Amygdala (tissue), 56 donors: ENCODE results near the gene SMU1.

Source experiments
- DNase-seq, 56 donors: peaks; one replicate each; lab custom pipeline; 2025; lab: John Stamatoyannopoulos, UW

Gene SMU1

DNA sequence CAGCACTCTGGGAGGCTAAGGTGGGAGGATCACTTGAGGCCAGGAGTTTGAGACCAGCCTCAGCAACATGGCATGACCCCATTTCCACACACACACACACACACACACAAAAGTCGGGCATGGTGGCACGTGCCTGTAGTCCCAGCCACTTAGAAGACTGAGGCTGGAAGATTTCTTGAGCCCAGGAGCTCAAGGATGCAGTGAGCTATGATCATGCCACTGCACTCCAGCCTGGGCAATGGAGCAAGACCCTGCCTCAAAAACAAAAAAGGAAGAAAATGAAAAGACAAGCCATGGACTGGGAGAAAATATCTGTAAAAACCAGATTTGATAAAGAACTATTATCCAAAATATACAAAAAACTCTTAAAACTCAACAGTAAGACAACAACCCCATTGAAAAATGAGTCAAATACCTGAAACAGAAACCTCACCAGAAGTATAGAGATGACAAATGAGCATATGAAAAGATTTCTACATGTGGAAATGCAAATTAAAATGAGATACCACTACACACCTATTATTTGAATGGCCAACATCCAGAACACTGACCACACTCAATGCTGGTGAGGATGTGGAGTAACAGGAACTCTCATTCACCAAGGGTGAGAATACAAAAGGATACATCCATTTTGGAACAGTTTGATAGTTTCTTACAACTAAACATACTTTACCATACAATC is 26.7 kb downstream of the SMU1 start:
- DNase-seq, result no peak

DNA sequence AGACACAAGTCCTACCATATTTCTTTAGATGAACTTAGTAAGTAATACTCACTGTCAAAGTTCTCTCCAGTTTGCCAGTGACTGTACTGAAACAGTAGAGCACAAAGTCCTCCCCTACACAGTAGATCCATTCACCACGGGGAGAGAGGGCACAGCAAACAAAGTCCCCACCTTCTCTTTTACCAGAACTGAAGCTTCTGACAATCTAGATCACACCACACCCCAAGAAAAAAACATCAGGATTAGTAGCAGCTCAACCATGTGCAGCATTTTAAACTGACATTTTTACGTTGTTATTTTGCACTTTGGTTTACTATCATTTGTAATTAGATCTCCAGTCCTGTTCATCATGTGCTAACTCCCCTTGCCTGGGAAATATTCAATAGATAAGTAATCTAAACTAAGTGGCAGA is 28.4 kb downstream of the SMU1 start:
- DNase-seq, result no peak

DNA sequence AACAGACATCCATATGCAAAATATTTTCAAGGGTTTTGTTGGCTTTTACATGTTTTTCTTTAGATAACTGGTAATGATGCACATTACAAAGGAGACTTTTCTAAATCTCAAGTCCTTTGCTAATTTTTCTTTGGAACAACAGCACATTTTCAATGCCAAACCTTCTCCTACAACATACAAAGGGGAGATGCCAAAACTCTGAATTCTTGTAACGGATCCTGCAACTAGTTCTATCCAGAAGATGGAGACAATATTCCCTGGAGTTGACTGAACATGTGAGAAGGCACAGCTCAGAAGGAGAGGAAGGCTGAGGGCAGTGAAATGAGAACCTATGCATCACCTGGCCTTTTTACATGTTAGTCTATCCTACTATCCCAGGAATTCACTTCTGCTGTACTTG is 30.4 kb downstream of the SMU1 start:
- no peak for DNase-seq

DNA sequence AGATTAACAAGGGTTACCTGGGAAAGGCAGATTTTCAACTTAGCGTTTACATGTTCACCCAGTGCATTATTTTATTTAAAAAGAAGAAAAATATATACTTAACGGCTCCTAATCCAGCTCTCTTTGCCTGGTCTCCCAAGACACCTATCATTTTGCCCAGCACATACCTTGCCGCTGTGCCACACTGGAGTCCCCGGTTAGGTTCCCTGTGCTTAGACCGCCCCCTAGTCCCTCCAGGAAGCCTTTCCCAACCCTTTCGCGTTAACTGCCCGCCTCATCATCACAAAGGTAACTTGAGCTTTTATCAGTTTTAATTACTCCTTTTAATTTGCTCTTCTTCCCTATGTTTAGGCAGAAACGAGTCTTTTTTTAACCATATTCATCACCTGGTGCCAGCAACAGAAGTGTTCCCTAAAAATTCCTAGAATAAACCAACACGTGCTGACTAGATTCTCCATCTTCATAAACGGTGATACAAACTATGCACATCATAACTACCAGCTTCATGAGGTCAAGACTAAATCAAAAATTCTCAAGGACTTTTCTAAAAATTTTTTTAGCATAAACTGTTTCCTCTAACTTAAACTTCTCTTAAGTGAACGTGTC is 31.7 kb downstream of the SMU1 start:
- DNase-seq, result peak in 12 of 56 donors; percentile 2 to 40 (median 15)

DNA sequence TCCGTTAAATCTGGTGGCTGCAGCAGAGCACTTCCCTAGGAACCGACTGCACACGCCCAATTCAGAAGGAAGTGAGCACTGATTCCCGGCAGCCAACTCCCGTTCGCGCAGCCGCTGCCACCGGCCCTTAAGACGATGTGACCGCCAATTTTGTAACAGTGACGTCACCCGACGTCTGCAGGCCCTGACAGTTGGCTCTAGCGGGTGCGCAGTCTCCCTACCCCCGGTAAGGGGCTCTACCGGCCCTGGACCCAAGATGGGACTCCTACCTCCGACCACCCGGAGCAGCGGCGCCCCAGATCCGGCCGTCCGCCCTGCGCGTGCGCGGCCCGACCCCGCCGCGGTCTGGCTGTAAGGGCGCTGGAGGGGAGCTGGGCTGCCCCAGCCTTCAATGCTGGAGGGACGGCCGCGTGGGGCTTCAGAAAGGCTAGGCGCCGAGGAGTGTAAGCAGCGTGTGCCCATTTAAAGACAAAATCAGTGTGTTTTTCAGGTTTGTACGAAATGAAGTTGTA is 32.3 kb downstream of the SMU1 start:
- DNase-seq, result peak in 54 of 56 donors; percentile 20 to 83 (median 69)

DNA sequence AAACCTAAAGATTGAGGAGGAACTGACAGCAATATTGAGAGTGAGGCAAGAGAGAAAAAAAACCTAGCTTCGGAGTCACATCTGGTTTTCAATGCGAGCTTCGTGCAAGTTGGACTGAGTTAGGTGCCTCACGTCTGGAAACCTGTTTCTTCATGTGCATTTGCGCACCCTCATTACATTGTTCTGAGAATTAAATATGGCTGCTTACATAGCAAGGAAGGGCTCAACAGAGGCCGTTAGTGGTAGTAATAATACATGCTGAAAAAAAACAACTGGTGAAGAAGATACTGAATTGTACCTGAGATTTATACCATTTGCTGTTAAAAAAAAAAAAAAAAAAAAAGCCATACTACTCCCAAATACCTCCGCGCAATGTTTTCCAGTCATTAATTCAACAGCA is 32.8 kb downstream of the SMU1 start:
- no peak for DNase-seq

DNA sequence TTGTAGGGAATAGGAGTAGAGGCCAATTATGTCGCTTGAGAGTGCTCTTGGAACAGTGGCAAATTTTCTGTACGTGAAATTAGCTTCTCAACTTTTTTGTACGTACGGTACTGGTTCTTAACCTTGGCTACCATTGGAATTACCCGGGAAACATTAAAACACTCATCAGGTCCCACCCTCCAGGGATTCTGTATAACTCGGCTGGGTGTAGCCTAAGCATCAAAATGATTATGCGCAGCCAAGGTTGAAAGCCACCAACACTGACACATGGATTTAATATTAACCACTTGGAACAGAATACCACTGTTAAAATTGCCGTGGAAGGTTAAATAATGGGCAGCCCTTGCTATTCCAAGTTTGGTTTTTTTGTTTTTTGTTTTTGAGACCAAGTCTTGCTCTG is 34.0 kb downstream of the SMU1 start:
- DNase-seq, result no peak

DNA sequence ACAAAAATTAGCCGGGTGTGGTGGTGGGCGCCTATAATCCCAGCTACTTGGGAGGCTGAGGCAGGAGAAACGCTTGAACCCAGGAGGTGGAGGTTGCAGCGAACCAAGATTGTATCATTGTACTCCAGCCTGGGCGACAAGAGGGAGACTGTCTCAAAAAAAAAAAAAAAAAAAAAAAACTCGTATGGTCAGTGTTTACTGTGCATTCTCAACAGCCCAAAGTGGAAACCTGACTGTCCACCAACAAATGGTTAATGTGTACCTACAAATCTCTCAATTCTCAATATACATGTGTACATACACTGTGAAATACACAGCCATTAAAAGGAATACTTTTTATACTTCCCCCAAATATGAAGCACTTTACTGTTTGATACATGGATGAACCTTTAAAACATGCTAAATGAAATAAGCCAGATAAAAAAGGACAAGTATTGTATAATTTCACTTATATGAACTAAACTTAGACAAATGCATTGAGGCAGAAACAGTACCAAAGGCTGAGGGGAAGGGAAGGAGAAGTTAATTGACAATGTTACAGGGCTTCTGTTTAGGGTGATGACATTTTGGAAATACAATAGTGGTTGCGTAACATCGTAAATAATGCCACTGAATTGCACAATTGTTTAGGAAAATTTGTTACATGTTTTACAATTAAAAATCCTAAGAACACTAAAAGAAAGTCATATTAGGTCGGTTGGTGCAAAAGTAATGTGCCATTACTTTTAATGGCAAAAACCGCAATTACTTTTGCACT is 34.9 kb downstream of the SMU1 start:
- no peak for DNase-seq

DNA sequence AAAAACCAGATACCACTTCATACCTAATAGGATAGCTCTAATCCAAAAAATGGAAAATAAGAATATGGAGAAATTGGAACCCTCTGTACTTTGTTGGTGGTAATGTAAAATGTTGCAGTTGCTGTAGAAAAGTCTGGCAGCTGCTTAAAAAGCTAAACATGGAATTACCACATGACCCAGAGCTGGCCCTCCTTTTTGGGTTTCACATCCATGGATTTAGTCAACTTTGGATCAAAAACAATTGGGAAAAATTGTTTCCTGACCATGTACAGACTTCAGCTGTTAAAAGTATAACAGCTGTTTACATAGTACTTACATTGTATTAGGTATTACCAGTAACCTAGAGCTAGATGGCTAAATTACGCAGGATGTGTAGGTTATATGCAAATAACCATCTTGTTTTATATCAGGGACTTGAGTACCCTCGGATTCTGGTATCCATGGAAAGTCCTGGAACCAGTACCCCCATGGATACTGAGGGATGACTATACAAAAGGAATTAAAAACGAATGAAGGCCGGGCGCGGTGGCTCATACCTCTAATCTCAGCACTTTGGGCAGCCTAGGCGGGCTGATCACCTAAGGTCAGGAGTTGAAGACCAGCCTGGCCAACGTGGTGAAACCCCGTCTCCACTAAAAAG is 35.6 kb downstream of the SMU1 start:
- DNase-seq, result no peak

DNA sequence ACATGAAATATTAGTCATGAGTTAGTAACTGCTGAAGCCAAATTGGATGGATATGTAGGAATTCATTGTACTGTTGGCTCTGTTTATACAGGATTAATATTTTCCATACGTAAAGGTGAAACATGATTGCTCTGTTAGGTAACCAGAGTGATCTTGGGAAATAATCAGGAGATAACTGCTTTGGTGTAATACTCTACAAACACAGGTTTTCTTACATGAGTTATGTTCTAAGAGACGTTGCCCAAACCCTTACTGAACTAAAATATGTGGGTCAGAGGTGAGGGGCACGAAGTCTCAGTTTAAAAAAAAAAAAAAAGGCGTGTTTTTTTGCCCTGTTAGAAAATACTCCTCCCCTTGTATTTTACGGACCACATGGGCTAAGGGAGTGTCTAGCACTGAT is 43.6 kb downstream of the SMU1 start:
- no peak for DNase-seq

DNA sequence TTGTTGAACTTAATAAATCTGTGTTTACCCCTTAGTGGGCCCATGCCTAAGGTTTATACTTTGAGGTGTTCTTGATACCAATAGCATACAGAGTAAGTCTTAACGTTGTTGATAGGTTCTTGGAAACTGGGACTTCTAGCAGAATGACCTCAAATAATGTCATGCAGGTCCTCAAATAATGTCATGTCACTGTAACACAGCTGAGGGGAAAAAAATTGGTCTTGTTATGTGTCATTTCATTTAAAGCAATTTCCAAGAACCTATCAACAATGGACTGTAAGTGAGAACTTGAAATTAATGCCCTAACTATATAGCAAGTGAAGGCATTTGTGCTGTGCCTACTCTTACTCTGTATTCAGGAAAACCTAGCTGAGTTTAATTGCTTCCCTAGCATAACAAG is 44.2 kb downstream of the SMU1 start:
- no peak for DNase-seq

DNA sequence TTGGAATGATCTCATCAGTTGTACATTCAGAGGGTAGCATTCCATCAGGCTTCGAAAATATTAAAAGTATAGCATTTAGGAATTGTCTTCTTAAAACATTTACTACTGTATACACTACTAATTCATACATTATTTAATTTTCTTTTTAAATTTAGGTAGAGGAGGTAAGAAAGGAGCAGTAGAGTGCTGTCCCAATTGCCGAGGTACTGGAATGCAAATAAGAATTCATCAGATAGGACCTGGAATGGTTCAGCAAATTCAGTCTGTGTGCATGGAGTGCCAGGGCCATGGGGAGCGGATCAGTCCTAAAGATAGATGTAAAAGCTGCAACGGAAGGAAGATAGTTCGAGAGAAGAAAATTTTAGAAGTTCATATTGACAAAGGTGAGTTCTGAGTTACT is 46.2 kb downstream of the SMU1 start:
- no peak for DNase-seq

DNA sequence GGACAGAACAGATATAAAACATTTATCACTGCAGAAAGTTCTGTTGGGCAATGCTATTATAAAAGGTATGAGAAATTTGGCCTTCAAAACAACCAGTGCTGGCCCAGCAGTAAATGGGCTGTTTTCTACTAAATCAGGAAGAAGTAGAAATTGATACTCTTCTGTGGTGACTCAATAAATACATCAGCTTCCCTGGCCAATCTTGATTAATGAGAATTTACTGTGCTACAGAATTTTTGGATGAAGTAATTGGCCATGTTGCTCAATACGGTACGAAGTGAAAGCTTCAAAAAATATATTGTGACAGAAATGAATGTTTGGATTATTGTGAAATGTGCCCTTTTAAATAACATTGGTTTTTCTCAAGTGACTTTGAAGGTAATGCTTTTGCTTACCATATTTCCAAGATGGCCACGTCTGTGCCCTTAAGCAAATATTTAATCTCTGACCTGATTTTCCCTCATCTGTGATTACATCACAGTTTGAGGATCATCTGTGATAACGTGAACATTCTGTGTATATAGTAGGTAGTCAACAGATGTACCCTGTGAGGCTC is 47.2 kb downstream of the SMU1 start:
- no peak for DNase-seq

DNA sequence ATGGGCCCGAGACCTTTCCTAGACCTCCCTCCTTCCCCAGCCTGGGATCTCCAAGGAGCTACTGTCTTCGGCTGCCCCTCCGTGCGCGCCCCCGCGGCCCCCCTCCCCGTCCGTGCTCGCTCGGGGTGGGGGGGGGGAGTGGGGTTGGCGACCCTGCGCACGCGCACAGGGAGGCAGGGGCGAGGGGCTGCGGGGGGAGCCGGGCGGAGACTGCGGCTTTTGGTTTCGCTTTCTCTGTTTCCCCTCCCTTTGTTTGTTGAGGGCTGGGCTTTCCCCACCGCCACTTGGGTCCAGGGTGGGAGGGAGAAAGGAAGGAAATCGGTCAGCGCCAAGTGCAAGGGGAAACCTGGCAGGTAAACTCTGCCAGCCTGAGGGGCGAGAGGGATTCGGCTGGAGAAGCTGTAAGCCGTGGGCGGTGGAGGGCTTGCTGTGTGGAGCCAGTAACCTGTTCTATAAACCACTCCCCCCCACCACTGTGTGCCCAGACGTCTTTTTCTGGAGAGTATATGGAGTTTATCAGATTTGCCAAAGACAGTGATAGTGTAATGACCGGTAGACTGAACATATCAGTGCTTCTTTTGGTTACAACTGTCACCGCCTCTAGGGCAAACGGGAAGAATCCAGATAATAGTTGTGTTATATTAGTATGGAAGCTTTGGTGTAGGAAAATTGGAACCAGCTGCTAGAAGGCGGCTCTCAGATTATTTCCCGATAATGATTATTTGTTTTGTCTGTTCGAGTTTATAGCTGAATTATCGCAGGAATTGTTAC is 50.7 kb downstream of the SMU1 start:
- peak in 47 of 56 donors; percentile 31 to 92 (median 61) for DNase-seq

DNA sequence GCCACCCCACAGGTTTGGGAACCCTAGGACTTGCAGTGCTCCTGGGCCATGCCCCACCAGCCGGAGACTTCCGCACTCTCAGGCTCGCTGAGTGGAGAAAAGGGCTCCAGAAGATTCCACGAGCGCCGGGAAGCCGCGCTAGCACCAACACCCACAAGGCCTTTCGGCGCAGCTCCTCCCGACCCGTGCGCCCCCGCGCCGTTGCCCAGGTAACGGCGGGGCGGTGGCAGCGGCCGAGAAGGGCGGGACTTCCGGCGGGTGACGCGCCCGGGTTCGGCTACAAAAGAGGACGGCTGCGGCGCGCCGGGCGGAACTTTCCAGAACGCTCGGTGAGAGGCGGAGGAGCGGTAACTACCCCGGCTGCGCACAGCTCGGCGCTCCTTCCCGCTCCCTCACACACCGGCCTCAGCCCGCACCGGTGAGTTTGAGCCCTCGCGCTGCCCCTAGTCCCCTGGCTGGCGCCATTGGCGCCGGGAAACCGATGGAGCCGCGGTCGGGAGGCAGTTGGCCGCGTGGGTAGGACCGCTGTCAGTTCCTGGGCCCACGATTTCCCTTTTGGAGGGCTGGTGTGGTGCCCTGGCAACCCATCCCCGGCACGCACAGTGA is 51.4 kb downstream of the SMU1 start, which contains the start of gene DNAJA1:
TSS of gene DNAJA1 (plus strand) at position 308 of the 606 bp plus-strand sequence. CDS start 1,212 bp downstream, outside the sequence.
- DNase-seq, result peak; percentile 68 to 100 (median 92)

DNA sequence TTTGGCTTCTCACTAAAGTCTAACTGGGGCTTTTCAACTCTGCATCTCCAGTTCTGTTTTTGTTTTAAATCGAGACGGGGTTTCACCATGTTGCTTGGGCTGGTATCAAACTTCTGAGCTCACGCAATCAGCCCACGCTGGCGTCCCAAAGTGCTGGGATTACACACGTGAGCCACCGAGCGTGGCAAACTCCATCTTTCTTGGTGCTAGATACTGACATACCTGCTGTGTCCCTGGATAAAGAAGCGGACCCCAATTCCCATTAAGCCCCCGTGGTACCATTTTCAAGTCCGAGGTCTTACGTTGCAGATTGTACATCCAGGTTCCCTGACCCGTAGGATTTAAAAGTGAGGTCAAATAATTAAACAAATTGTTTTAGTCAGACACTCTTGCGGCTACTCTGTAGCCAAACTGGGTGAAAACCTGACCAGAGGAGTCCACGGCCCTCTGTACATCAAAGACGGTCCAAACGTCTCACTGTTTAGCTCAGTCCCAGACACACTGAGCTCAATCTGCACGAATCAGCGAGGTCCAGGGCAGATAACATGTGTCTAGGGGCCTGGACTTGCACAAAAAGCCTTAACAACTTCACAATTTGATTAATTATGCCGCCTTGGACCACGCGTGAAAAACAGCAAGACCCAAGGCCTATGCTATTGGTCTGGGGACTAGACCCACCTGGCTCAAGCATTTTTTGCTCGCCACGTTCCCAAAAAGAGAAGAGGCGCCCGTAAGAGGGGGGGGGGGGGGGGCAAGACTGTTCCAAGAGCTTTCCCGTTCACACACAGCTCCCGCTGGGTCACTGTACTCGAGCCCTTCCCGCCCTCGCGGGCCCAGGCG is 52.1 kb downstream of the SMU1 start:
- peak in 17 of 56 donors; percentile 11 to 69 (median 37) for DNase-seq

DNA sequence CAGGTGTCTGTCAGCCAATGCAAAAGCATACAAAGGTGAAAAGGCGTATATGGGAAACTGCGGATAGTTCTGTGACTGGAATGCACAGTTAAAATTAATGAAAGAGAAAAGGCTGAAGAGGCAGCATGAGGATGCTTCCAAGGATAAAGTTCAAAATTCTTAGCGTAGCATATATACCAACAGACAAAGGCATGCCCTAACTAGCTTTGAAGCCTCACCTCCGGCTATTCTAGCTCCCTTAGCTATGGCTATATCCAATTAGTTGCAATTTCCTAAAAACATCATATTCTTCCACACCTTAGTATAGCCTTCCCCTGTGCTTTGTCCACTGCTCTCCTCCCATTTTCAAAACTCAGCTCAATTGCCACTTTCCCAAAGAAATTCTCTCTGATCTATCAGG is 52.8 kb downstream of the SMU1 start:
- no peak for DNase-seq

DNA sequence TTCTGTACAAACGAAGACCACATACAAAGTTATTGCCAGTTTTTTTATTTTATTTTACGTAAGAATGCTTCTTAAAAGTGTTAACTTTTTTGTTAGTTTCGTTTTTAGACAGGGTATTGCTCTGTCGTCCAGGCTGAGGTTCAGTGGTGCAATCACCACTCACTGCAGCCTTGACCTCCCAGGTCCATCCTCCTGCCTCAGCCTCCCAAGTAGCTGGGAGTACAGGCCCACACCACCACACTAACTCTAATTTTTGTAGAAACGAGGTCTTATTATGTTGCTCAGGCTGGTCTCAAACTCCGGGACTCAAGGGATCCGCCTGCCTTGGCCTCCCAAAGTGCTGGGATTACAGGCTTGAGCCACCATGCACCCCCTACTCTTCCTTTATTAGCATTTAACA is 53.7 kb downstream of the SMU1 start:
- DNase-seq, result no peak
